Limb (tissue), 2 donors: ENCODE results near the gene SMYD3.
A peak's percentile ranks its signal among the peaks of the same experiment; 100 is the strongest.
"Not testable (repeated sequence)": the region's sequence is repeated elsewhere in the genome, so short reads cannot be mapped to it uniquely, and the experiment has no call there.

ENCODE experiments used
- DNase-seq, 2 donors: peaks; one replicate each; pipeline ENCODE4 v3.0.0-alpha.2; 2016; ENCODE audit errors: extremely low spot score in 2 of 2

Gene SMYD3

DNA sequence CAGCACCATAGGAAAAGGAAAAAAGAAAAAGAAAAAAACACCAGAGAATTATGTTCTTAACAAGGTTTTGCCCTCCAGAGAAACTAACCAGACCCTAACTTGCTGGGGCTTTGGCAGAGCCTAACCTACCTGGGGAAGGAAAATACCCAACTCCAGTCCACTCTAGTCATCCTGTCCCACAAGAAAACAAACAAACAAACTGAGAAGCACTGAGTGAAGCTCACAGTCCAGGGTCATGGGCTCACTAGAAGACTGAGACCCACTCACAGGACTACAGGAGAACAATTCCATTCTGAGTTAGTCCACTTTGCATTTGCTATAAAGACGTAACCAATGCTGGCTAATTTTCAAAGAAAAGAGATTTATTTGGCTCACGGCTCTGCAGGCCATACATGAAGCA, 543.4 kb downstream of the SMYD3 start:
- DNase-seq: no peak

DNA sequence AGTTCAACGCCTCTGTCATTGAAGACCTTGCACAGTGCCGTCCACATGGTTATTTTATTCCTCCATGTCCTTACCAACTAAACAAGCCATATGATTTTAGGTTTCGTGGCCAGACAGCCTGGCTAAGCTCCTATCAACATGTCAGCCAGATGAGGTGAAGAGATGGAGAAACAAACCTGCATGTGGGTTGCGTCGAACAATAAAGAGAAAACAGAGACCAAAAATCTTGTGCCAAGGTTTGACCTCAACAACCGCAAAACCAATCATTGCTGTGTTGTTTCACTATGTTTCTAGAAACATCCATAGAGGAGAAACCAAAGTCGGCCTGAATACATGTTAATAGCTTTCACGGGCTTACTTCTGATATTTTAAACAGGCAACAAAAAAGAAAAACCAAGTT, 544.6 kb downstream of the SMYD3 start:
- DNase-seq: no peak

DNA sequence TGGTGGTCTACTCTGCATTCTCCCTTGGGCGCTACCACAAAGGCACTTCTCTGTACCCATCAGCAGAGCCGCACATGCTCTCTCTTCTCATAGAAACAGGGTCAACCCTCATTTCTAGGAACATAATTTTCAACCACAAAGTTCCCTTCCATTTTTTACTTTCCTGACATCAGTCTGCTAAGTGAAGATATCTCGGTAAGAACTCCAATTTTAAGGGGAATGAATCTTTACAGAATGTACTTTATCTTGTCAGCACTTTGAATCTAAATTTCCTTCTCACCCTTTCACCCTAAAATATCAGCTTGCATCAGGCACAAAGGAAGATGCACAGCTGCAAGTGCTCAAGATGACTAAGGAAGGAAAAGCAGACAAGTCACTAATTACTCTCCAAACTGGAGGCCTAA, 545.9 kb downstream of the SMYD3 start:
- no peak for DNase-seq

DNA sequence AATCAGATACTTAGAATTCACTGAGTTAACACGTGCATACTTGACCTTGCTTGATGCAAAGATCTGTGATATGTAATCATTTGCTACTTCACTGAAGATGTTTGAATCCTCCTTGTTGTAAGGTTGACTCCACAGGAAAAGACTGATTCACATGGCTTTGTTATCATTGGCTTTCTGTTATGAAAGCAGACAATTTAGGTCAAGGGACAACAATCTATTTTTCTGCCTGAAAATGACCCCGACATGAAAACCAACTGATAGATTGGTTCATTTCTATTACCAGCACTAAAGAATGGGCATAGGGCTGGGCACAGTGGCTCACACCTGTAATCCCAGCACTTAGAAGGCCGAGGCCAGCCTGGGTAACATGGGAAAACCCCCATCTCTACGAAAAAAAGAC, 546.9 kb downstream of the SMYD3 start:
- DNase-seq: no peak

DNA sequence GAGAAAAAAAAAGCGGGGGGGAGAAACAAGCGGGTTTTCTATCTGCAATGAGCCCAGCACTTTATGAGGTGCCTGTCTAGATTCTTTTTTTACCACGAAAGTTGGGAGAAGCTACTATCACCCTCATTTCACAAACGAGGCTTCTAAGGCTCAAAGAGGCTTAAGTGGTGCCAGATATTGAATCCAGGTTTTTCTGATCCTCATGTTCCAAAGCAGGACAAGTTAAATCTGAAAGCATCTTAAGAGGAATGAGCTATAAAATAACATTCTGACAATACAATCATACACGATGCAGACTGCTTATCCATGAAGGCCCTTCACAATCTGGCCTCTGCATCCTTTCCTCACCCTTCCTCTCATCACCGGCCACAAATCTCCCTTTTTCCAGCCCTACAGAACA, 549.1 kb downstream of the SMYD3 start:
- DNase-seq: no peak

DNA sequence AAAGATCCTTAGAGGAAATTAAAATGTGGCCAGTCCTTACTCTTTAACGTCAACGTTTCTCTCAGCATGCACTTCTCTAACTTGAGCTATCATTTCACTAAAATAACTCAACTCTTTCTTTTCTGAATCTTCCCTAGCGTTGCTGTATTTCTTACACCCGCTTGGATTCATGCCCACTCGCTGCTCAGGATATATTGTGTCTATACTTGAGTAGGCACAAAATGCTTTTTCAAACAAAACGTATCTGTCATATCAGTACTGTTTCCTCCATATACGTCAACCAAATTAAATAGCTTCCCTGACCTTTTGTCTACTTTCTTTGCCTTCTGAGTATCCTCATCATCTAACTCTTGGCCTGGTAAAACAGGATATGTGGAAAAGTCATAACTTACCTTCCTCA, 549.7 kb downstream of the SMYD3 start:
- DNase-seq: no peak

DNA sequence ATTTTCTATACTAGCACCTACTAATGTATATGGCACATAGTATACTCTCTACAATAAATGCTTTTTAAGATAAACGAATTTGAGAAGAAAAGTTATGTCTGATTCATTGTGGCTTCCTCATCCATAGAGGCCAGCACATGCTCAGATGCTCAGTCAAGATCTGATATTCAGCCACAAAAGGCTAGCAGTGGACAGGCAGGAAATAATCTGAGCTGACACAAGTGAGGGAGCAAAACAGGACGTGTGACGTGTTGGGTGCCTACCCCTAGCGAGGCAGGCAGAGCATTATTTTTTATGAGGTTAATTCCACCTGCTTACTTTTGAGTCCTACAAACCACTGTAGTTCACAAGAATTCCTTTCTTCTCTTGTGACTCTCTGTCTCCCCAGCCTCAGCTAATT, 550.9 kb downstream of the SMYD3 start:
- DNase-seq: no peak

DNA sequence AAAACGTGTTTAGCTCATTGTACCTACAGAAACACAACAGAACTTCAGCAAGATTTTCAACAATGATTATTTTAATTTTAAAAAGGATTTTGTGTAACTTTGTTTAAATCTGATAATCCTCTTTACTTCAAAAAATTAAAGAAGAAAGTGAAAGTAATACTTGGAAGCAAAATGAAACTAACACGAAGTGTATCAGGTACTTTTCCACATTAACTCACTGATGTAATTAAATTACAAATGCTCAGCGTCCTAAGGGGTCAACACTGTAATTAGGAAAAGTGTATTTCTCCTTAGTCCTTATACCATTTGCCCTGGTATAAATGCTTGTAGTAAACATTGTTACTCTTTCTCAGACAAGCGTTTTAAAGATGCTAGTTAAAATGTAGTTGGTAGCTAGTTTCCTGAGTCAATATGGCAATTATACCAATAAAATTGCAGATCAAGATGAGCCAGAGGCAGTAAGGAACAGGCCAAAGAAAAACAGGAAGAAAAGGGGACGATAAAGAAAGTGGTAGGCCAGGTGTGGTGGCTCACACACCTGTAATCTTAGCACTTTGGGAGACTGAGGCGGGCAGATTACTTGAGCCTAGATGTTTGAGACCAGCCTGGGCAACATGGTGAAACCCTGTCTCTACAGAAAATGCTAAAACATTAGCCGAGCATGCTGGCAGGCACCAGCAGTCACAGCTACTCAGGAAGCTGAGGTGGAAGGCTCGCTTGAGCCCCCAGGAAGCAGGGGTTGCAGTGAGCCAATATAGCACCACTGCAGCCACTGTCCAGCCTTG, 553.0 kb downstream of the SMYD3 start:
- DNase-seq: no peak

DNA sequence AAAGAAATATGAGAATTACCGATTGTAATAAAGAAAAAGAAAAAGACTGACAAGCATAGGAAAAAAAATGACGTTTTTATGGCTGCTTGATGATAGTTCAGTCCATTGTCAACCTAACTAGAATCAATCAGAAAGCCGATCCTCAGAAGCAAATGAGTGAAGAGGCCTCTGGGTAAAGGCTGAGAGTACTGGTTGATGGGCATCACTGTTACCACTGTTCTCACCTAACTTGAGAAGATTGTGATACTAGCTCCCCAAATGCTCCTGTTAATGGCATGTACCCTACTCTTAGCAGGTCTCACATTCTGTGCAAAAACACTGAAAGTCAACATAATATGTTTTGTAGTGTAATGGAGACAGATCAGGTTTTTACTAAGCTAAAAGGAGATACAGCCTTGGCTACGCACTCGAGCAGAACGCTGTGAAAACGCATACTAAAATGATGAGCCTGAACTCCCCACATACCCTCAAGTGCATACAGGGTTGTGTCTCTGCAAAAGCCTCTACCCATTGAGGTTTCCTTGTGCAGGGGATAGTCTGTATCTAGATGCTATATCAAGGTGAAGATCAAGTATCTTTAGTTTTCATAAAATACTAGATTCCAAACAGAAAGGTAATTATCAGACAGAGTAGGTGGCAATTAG, 554.6 kb downstream of the SMYD3 start:
- DNase-seq: no peak

DNA sequence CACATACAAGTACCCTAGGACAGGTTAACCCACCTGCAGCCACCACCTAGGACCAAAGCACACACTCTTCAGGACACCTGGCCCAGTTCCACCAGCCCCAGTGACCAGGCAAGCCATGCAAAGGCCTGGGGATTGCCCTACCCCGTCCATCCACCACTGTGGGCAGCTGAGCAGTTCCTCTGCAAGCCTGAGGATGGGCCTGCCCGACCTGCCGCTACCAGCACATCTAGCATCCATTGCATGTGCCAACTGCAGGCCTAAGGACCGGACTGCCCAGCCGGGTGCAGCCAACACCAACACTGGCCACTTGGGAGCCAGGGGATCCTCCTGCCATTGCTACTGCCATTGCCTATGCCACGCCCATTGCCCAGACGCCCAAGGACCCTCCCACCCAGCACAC, 558.3 kb downstream of the SMYD3 start:
- no peak for DNase-seq

DNA sequence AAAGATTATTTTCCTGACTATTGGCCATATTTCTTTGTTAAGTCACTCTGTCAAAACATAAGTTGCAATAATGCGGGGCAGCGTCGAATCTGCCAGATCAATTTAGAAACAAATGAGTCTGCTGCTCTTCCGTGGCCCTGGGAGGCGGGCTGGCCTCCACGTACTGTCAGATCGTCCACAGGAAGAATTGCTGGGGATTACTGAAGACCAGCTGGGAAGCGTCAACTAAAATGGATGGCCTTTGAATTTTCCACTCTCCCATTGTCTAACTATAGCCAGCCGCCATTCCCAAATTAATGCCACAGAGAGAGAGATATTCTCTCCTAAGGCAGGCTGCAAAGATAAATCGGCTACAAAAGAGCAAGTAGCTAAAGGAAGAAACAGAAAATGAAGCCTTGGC, 560.2 kb downstream of the SMYD3 start:
- DNase-seq: peak in 1 of 2 donors; percentile 24

DNA sequence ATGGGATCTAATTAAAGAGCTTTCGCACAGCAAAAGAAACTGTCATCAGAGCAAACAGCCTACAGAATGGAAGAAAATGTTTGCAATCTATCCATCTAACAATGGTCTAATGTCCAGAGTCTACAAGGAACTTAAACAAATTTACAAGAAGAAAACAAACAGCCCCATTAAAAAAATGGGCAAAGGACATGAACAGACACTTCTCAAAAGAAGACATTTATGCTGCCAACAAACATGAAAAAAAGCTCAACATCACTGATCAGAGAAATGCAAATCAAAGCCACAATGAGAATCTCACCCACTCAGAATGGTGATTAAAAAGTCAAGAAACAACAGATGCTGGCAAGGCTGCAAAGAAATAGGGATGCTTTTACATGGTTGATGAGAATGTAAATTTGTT, 561.9 kb downstream of the SMYD3 start:
- DNase-seq: not testable (repeated sequence)

DNA sequence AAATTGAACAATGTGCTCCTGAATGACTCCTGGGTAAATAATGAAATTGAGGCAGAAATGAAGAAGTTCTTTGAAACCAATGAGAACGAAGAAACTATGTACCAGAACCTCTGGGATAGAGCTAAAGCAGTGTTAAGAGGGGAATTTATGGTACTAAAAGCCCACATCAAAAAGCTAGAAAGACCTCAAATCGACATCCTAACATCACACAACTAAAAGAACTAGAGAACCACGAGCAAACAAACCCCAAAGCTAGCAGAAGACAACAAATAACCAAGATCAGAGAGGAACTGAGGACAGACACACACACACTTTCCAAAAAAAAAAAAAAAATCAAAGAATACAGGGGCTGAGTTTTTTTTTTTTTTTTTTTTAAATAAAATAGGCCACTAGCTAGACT, 564.2 kb downstream of the SMYD3 start:
- DNase-seq: no peak

DNA sequence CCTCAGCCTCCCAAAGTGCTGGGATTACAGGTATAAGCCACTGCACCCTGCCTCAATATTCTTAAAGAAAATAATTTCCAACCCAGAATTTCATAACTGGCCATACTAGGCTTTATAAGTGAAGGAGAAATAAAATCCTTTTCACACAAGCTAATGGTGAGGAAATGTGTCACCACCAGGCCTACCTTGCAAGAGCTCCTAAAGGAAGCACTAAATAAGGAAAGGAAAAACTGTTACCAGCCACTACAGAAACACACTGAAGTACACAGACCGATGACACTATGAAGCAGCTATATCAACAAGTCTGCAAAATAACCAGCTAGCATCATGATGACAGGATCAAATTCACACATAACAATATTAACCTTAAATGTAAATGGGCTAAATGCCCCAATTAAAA, 565.3 kb downstream of the SMYD3 start:
- not testable (repeated sequence) for DNase-seq

DNA sequence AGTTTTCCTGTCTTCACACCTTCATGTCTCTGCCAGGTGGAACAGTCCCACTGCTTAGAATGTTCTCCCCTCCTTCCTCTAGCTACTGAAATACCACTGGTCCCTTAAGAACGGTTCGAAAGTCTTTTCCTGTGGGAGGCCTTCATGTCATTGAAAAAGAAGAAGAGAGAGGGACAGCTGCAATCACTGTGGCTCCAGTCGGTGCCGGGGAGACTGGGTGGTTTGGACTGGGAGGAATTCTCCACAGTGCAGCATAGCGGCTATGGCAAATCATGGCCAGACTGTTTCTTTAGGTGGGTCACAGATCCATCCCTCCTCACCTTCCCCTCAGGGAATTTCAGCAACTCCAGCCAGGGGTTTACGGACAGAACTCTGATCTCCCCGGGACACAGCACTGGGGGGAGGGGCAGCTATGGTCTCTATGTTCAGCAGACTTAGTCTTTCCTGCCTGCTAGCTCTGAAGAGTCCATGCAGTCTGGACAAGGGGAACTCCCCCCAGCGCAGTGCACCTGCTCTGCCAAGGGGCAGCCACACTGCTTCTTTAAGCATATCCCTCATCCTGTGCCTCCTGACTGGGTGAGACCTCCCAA, 567.2 kb downstream of the SMYD3 start:
- DNase-seq: no peak

DNA sequence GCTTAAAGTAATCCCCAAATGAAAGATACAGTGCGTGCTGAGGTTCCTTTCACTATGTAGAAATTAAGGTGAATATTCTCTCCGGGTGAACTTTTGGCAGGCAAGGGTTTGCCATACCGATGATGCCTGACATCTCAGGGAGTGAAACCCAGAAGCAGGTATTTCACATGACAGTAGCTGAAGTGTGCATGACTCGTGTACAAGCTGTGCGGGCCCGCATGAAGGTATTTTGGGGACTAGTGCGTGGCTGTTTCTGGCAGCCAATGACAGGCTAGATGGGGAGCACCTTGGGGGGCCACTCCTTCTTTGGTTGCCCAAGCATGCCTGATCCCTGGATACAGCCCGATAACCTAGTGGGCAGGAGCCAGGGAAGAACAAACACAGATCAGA, 569.0 kb downstream of the SMYD3 start:
- DNase-seq: no peak

DNA sequence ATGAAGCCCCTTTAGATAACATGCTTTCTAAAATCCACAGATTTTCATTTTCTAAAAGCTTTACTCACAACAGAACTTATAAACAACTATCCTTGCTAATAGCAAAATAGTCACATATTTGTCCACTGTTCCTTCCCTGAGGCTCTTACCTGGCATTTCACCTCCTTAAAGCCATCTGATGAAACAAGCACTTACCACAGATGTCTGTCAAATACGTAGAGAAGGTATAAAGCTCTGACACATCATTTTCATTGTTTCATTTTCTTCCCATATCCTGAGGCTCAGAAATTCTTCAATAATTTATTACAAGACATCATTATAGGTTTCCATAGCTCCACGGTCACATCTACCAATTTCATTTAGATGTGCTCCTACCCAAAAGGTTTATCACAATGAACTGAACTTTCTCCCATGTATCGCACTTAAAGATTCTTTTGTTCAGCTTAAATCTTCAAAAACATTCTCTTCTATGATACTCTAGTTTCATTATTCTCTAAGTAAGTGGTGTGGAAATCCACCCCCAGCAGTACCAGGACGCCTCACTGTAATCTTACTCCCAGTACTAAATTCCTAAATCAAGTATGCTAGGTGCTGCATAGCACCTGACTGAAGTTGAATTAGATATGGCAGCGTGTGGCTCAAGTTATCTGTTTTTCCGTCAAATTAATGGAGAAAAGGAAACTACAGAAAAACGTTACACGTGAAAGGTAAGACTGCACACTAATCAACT, 569.6 kb downstream of the SMYD3 start:
- DNase-seq: no peak

DNA sequence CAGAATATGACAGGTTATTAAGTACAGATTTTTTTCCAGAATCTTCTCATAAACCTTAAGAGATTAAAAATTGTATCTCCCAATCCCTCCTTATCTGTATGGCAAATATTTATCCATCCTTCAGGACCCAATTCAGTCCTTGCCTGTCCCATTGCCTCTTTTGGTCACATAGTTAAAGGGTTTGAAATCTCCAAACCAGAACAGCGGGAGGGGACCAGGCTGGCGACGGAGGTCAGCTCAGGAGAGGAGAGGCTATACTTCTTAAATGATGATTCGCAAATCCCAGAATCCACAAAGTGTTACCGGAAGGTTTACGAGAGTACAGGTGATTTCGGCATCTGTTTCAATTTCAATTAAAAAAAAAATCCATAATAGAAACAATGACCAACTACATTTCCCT, 572.7 kb downstream of the SMYD3 start:
- DNase-seq: no peak

DNA sequence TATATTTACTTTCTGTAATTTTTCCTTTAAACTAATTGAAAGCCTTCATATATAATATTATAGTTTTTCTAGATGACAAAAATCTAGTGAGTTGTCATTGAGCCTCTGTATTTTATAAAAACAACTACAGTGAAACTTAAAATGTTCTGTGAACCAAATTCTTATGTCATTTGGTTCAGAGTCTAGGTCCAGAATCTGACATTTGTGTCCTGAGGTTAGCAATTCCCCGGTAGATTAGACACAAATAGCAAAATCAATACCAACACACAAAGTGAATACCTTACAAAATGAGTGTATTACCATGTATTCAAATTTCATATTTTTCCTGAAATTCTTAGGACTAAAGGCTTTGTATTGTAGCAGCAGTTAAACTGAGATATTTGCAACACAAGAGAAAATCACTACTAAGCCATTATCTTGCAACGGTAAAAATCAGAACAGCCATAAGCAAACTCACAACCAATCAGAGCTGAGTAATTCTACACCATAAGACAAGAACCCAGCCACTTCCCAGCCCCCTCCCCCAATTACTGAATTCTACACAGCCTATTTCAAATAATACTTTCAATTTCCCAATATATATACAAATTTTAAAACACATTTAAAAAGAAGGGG, 573.5 kb downstream of the SMYD3 start:
- DNase-seq: no peak

DNA sequence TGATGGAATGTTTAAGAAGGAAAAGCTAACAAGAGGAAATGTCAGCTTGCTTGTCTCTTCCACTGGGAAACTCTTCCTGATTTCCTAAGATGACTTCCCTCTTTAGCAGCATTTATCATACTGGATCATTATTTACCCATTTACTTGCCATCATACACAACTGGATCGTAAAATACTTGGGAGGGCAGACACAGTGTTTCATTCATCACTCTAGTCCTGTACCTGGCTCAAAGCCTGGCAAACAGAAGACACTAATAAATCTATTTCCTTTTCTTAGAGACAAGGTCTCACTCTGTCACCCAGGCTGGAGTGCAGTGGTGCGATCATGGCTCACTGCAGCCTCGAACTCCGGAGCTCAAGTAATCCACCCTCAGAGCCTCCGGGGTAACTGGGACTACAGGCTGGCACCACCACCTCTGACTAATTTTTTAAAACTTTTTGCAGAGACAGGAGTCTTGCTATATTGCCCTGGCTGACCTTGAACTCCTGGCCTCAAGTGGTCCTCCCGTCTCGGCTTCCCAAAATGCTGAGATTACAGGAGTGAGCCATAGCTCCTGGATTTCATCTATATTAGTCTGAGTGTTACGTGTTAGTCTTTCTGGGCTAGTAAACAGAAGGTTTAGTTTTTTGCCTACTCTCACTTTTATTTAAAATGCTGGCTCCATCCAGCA, 574.6 kb downstream of the SMYD3 start:
- DNase-seq: no peak

DNA sequence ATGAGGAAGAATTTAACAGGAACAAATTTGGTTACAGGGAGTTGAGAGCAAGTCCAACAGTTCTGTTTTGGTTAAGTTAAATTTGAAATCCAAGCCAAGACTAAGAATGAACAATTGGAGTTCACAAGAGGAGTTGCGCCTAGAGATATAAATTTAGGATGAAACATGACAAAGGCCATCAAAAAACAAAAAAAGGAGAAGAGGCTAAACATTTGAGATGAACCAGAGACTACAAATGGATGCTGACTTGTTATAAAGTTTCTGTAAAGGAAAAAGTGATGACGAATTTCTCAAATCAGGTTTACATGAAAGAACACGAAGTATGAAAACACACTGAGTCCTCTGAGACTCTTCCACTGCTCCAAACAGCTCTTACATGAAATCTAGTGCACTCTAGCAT, 575.6 kb downstream of the SMYD3 start:
- no peak for DNase-seq
